Measurements from ENCODE around the gene ZNF80. TPM values are rescaled to one million over a fixed set of nuclear protein-coding genes. Genes with fewer than 3 reads are reported as not detected.

The ZNF80 gene
- total RNA-seq, 2 donors from 2014 or later, result 0.40 TPM; not detected in 1

DNA sequence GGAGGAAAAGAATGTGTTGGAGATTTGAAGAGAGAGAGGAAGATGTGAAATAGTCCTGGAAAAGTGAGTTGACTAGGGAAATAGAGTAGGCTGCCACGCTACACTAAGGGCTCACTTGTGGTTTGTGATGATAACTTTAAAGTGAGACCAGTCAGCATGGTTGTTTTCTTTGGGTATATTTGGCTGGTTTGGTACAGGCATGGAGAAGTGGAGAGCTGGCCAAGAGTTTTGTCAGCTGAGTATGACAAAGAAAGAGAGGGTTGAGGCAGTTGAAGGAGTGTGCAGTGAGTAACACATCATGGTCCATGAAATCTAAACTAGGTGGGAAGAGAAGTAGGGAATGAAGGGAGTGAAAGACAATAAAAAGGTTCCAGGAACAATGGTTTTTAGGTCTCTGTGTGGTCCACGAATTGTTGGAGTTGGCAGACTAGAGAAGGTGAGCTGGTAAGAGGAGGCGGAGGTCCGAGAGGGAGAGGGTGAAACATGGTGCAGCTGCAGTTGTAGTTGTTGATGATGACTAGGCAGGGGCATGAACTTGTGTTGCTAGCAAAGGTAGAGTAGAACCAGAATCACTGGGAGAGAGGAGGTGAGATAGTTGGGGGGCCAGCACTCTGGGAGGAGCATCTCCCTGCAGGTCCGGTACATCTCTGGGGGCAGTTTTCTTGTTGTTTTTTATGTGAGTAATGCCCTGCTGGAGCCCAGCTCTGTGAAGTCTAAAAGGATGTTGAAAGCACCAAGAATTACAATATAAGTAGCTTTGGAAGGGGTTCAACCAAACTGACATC is 21.0 kb downstream of the ZNF80 start:
- no peaks in the 10 kb centered on the region for H3K36me3 Mint-ChIP-seq
- peaks cover 3% of the 10 kb centered on the region for H3K9me3 Mint-ChIP-seq
- DNase-seq (ENCODE audit: low spot score), result no peak
- H3K27ac Mint-ChIP-seq, result no peak overlapping the region
- H3K27me3 Mint-ChIP-seq, result no peaks in the 10 kb centered on the region
- no peak overlapping the region for H3K4me3 Mint-ChIP-seq
- no peak for ATAC-seq
- peaks cover 22 to 28% of the 10 kb centered on the region in 2 donors for H3K4me1 Mint-ChIP-seq (ENCODE audit: low read depth in 2 of 2)

- Mint-ChIP-seq H3K4me1 (ENCODE audit: low read depth in 2 of 2) (peaks cover 6 to 13% of the 10 kb centered on the region in 2 donors), H3K4me3 (no peak overlapping the region), H3K9me3 (no peaks in the 10 kb centered on the region), H3K36me3 (peaks cover 4% of the 10 kb centered on the region), H3K27me3 (no peaks in the 10 kb centered on the region), H3K27ac (no peak overlapping the region)
- DNase-seq (ENCODE audit: low spot score) (peak; percentile 77), ATAC-seq (peak; percentile 77 to 83)
Observed at GRCh38 chr3:114214542-114215341, 22.6 kb downstream of the ZNF80 start.

- Mint-ChIP-seq H3K27ac (no peak overlapping the region), H3K4me3 (no peak overlapping the region), H3K36me3 (peaks cover 4% of the 10 kb centered on the region), H3K27me3 (no peaks in the 10 kb centered on the region), H3K9me3 (no peaks in the 10 kb centered on the region), H3K4me1 (ENCODE audit: low read depth in 2 of 2) (peaks cover 0 to 7% of the 10 kb centered on the region in 2 donors)
- DNase-seq (ENCODE audit: low spot score), result peak; percentile 87
- ATAC-seq, result peak; percentile 83 to 89
Observed at GRCh38 chr3:114213627-114214541, 23.5 kb downstream of the ZNF80 start.

- no peak for ATAC-seq
- Mint-ChIP-seq H3K9me3 (no peaks in the 10 kb centered on the region), H3K27me3 (no peaks in the 10 kb centered on the region), H3K4me1 (ENCODE audit: low read depth in 2 of 2) (peaks cover 0 to 7% of the 10 kb centered on the region in 2 donors), H3K4me3 (no peak overlapping the region), H3K27ac (no peak overlapping the region), H3K36me3 (peaks cover 4% of the 10 kb centered on the region)
- DNase-seq (ENCODE audit: low spot score), result no peak
Observed at GRCh38 chr3:114213292-114213626, 24.1 kb downstream of the ZNF80 start.

GRCh38 chr3:114212646-114213045 is 24.7 kb downstream of the ZNF80 start:
- H3K27me3 Mint-ChIP-seq, result no peaks in the 10 kb centered on the region
- no peak overlapping the region for H3K27ac Mint-ChIP-seq
- peaks cover 0 to 7% of the 10 kb centered on the region in 2 donors for H3K4me1 Mint-ChIP-seq (ENCODE audit: low read depth in 2 of 2)
- H3K36me3 Mint-ChIP-seq, result peaks cover 4% of the 10 kb centered on the region
- no peak overlapping the region for H3K4me3 Mint-ChIP-seq
- no peak for DNase-seq (ENCODE audit: low spot score)
- ATAC-seq, result no peak
- H3K9me3 Mint-ChIP-seq, result no peaks in the 10 kb centered on the region

DNA sequence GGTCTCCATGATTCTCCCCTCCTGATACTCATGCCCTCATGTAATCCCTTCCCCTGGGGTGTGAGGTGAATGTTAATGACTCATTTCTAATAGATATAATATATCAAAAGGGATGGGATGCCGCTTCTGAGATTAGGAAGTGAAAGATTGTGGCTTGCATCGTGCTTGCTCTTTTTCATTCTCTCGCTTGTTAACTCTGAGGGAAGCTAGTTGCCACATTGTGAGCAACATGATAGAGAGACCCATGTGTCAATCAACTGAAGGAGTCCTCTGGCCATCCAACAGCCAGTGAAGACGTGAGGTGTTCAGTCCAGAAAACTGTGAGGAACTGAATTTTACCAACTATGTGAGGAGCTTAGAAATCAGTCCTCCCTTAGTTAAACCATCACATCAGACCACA is 29.6 kb downstream of the ZNF80 start:
- Mint-ChIP-seq H3K4me1 (ENCODE audit: low read depth in 2 of 2) (peaks cover 0 to 7% of the 10 kb centered on the region in 2 donors), H3K36me3 (peaks cover 4% of the 10 kb centered on the region)

DNA sequence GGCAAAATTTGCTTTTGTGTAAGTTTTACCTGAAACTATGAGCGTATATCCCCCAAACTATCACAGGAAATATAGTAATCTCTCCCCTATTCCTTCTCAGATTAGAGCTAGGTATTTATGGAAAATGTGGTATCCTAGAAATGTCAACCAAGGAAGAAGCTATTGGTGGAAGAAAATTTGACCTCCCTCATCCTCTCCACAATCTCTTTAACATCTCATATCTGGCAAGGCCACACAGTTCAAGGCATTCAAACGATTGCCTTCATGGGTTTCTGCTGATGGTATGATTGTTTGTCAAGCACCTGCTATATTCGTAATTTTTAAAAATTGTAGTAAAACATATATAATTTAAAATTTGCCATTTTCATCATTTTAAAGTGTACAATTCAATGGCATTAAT is 31.0 kb downstream of the ZNF80 start:
- Mint-ChIP-seq H3K27me3 (no peaks in the 10 kb centered on the region), H3K4me3 (no peak overlapping the region), H3K9me3 (no peaks in the 10 kb centered on the region), H3K27ac (no peak overlapping the region), H3K36me3 (peaks cover 4% of the 10 kb centered on the region), H3K4me1 (ENCODE audit: low read depth in 2 of 2) (peaks cover 0 to 3% of the 10 kb centered on the region in 2 donors)
- ATAC-seq, result no peak
- DNase-seq (ENCODE audit: low spot score), result no peak

More for the DNA sequence above, 29.6 kb downstream of the ZNF80 start:
- Mint-ChIP-seq H3K4me3 (no peak overlapping the region), H3K27me3 (no peaks in the 10 kb centered on the region), H3K27ac (no peak overlapping the region), H3K9me3 (no peaks in the 10 kb centered on the region)
- ATAC-seq (no peak), DNase-seq (ENCODE audit: low spot score) (no peak)

DNA sequence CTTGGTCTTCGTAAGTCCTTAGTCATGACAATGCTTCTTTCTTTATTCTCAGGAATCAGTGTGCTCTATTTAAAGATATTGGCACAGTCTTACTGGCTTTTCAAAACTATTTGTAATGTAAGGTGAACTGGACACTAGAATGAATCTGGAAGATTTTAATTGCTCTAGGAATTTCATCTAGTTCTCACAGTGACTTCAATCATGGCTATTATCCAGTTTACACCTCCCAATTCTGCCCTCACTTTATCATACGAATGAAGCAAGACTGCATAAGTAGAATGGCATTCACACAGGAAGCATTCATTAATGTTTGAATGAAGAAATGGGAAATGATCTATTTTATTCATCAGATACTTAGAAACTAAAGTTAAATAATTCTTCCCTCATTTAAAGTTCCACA is 31.8 kb downstream of the ZNF80 start:
- Mint-ChIP-seq H3K4me1 (ENCODE audit: low read depth in 2 of 2) (peaks cover 0 to 3% of the 10 kb centered on the region in 2 donors), H3K4me3 (no peak overlapping the region), H3K9me3 (no peaks in the 10 kb centered on the region), H3K27me3 (no peaks in the 10 kb centered on the region), H3K36me3 (peaks cover 3% of the 10 kb centered on the region), H3K27ac (no peak overlapping the region)
- DNase-seq (ENCODE audit: low spot score), result no peak
- no peak for ATAC-seq

- ATAC-seq (no peak), DNase-seq (ENCODE audit: low spot score) (no peak)
- no peaks in the 10 kb centered on the region for H3K4me1 Mint-ChIP-seq (ENCODE audit: low read depth in 2 of 2)
- no peak overlapping the region for H3K27ac Mint-ChIP-seq
- H3K4me3 Mint-ChIP-seq, result no peak overlapping the region
- H3K27me3 Mint-ChIP-seq, result no peaks in the 10 kb centered on the region
- H3K9me3 Mint-ChIP-seq, result no peaks in the 10 kb centered on the region
- no peaks in the 10 kb centered on the region for H3K36me3 Mint-ChIP-seq
Observed at GRCh38 chr3:114194750-114195149, 42.6 kb downstream of the ZNF80 start.

GRCh38 chr3:114192136-114192535 is 45.2 kb downstream of the ZNF80 start:
- no peak overlapping the region for H3K4me3 Mint-ChIP-seq
- H3K9me3 Mint-ChIP-seq, result no peaks in the 10 kb centered on the region
- H3K27me3 Mint-ChIP-seq, result no peaks in the 10 kb centered on the region
- DNase-seq (ENCODE audit: low spot score) (no peak), ATAC-seq (no peak)
- H3K27ac Mint-ChIP-seq, result no peak overlapping the region
- no peaks in the 10 kb centered on the region for H3K4me1 Mint-ChIP-seq (ENCODE audit: low read depth in 2 of 2)
- H3K36me3 Mint-ChIP-seq, result no peaks in the 10 kb centered on the region

DNA sequence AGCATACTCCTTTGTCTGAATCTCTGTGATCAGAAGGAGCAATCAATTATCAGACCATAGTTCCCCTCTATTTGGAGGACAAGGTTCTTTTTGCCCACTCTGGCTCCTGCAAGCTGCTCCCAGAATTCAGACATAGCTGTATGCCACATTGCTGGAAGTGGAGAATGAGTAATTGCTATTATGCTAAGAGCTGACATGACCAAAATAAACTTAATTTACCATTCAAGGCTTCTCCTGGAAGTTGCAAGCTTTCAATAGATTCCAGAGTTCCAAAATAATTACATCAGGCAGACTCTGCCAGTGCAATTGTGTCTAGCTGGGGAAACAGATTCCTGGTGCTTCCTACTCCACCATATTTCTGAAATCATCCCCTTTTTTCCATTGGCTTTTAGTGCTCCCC is 50.9 kb downstream of the ZNF80 start:
- H3K9me3 Mint-ChIP-seq, result peaks cover 4% of the 10 kb centered on the region
- no peak overlapping the region for H3K27ac Mint-ChIP-seq
- H3K4me1 Mint-ChIP-seq (ENCODE audit: low read depth in 2 of 2), result no peaks in the 10 kb centered on the region
- peaks cover 2 to 5% of the 10 kb centered on the region in 2 donors for H3K27me3 Mint-ChIP-seq
- H3K36me3 Mint-ChIP-seq, result peaks cover 9% of the 10 kb centered on the region
- DNase-seq (ENCODE audit: low spot score) (no peak), ATAC-seq (no peak)
- H3K4me3 Mint-ChIP-seq, result no peak overlapping the region
